Measurements from ENCODE around the gene PRR23E. TPM values are rescaled to one million over a fixed set of nuclear protein-coding genes. Genes with fewer than 3 reads are reported as not detected.

The PRR23E gene
- total RNA-seq, 1 donor = not detected

DNA sequence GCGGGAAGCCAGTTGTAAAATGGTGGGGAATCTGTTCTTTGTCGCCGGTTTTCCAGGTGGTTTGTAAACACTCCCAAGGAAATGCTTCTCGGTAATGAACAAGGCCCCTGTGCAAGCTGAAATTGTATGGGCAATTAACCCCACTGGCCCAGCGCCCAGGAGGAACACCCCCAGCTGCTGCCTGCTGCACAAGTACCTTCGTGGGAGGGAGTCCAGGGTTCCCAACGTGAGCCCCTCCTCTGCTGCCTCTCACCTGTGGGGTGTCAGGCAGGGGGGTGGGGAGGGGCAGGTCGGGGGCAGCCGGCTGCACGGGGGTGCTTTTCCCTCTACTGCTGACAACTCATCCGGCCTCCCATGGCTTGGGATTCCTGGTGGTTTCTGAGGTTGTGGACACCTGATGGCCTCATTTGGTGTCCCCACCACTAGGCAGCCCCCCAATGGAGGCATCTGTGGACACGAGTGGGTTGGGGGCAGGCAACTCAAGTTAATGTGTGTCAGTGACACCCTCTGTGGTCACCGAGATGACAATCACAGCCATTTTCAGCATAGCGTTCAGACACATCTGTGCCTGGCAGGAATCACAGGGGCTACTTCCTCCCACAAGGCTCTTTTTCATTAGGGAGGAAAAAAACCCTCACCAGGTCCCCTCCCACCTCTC lies 35.6 kb upstream of the PRR23E start:
- H3K4me3 ChIP-seq (ENCODE audit: low read depth, low read length) = no peak overlapping the region
- no peak for DNase-seq (ENCODE audit: low read depth)
- TF ChIP-seq, protein P1, sequence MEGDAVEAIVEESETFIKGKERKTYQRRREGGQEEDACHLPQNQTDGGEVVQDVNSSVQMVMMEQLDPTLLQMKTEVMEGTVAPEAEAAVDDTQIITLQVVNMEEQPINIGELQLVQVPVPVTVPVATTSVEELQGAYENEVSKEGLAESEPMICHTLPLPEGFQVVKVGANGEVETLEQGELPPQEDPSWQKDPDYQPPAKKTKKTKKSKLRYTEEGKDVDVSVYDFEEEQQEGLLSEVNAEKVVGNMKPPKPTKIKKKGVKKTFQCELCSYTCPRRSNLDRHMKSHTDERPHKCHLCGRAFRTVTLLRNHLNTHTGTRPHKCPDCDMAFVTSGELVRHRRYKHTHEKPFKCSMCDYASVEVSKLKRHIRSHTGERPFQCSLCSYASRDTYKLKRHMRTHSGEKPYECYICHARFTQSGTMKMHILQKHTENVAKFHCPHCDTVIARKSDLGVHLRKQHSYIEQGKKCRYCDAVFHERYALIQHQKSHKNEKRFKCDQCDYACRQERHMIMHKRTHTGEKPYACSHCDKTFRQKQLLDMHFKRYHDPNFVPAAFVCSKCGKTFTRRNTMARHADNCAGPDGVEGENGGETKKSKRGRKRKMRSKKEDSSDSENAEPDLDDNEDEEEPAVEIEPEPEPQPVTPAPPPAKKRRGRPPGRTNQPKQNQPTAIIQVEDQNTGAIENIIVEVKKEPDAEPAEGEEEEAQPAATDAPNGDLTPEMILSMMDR (IDR thresholded peaks at IDR 0.05; ENCODE audit: insufficient read depth, low read depth, low read length) = no peak

DNA sequence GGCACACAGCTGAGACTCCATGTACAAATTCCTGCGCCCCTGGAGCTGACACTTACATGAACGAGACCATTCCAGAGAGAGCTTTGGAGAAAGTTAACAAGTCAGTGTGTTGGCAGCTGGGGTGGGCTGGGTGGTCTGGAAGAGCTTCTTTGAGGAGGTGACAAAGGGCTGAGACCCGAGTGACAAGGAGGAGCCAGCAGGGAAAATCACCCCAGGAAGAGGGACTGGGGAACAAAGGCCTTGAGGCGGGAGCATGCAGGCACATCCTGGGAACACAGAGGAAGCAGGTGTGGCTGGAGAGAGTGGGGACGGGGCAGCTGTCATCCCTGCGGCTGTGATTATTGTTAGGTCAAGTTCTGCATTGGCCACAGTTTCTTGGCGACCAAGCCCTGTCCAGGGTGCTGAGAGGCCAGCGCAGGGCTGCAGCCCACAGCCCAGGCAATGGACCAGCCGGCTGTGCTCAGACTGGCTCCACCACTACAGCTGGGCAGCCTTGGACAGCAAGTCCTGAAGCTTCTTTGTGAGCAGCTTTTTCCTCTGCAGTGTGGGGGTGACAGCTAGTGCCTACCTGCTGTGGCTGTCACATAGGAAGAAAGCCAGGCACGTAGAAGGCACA lies 34.2 kb upstream of the PRR23E start:
- TF ChIP-seq, protein P1 (IDR thresholded peaks at IDR 0.05; ENCODE audit: insufficient read depth, low read depth, low read length) = no peak
- no peak for DNase-seq (ENCODE audit: low read depth)
- H3K4me3 ChIP-seq (ENCODE audit: low read depth, low read length) = no peak overlapping the region

DNA sequence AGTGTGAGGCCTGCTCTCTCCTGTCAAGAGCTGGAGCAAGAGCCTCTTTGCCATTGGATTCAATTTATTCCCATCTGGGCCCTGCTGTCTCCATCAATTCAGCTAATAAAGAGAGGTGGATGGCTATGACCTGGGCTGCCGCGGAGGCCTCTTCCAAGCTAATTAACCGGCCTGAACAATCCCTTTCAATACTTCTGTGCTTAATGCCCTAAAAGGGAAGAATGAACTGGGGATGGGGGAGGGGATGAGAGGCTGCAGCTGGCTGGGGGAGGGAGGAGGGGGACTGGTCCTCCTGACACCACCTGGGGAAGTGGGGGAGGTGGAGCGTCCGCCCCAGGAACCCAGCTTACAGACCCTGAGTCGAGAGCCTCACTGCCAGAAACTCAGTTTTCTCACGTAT lies 33.4 kb upstream of the PRR23E start:
- TF ChIP-seq, protein P1 (IDR thresholded peaks at IDR 0.05; ENCODE audit: insufficient read depth, low read depth, low read length) = no peak
- H3K4me3 ChIP-seq (ENCODE audit: low read depth, low read length) = no peak overlapping the region
- no peak for DNase-seq (ENCODE audit: low read depth)

DNA sequence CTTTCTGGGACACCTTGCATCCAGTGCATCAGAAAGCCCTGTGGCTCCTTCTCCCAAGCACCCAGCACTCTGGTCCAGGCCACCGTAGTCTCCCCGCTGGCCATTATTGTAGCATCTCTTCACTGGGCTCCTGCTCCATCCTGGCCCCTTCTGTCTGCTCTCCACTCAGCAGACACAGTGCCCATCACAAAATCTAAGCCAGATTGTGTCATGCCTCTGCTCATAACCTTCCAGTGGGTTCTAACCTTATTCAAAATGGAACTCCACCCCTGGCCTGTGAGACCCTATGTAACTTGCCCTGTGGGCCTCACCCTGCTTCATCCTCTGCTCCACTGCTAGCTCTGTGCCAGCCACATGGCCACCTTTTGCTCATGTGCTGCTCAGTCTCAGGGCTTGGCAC lies 31.7 kb upstream of the PRR23E start:
- no peak overlapping the region for H3K4me3 ChIP-seq (ENCODE audit: low read depth, low read length)

DNA sequence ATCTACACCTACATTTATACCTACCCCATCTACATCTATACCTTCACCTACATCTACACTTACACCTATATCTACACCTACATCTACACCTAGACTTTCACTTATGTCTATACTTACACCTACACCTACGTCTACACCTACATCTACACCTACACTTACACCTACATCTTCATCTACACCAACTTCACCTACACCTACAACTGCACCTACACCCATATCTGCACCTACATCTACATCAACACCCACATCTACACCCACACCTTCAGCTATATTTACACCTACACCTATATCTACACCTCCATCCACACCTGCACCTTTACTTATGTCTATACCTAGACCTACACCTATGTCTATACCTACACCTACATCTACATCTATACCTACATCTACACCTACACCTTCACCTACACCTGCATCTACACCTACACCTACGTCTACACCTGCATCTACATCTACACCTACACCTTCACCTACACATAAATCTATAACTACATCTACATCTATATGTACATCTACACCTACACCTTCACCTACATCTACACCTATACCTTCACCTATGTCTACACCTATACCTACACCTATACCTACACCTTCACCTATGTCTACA lies 30.9 kb upstream of the PRR23E start:
- TF ChIP-seq, protein P1 (IDR thresholded peaks at IDR 0.05; ENCODE audit: insufficient read depth, low read depth, low read length) = no peak
- no peak for DNase-seq (ENCODE audit: low read depth)

More for the DNA sequence above, 31.7 kb upstream of the PRR23E start:
- TF ChIP-seq, protein P1 (IDR thresholded peaks at IDR 0.05; ENCODE audit: insufficient read depth, low read depth, low read length) = no peak
- no peak for DNase-seq (ENCODE audit: low read depth)

DNA sequence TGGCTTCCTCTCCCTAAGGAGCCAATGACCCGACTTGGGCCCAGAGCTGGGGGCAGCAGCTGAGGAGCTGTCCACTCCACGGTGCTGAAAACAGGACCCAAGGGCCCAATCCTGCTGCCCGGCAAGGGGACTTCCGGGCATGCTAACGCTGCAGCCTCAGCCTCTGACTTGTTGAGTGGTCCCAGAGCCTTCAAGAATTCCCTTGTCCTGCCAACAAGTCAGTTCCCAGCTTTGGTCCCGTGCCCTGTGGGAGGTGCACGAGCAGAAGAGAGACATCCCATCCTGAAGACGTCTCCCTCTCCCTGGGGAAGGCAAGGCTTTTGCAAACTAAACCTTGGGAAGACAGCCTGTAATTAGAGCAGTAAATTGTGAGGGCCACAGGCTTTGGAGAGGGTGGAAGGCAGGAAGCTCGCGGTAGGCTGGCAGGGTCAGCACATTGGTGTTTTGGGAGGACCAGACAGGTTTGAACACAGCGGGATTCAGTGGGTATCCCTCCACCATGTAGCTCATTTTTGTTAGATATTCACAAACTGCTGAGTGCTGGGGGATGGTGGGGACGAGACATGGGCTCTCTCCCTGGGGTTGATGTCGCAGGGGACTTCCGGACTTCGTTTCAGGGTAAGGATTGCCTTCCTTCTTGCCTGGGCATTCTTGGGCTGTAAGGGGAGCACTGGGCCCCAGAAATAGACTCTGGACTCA lies 29.8 kb upstream of the PRR23E start:
- DNase-seq (ENCODE audit: low read depth) = no peak
- no peak overlapping the region for H3K4me3 ChIP-seq (ENCODE audit: low read depth, low read length)
- TF ChIP-seq, protein P1 (IDR thresholded peaks at IDR 0.05; ENCODE audit: insufficient read depth, low read depth, low read length) = no peak

More for the DNA sequence above, 30.9 kb upstream of the PRR23E start:
- H3K4me3 ChIP-seq (ENCODE audit: low read depth, low read length) = no peak overlapping the region

Data from fibroblast of villous mesenchyme (primary cell).